Erythroblast (primary cell): ENCODE results near the gene EXOC3.
"Not testable (repeated sequence)": the region's sequence is repeated elsewhere in the genome, so short reads cannot be mapped to it uniquely, and the experiment has no call there.

Experiments used
- DNase-seq, 2 experiments: peaks; one replicate each; lab custom pipeline; 2025; lab: John Stamatoyannopoulos, UW
- GATA1 ChIP-seq: IDR thresholded peaks from 2 replicates; pipeline ENCODE4 v1.6.1; 2011; ENCODE audit warnings: low read depth, mild to moderate bottlenecking, control low read depth, low read length, moderate library complexity
- POLR2A ChIP-seq: IDR thresholded peaks from 2 replicates; pipeline ENCODE4 v1.6.1; 2011; ENCODE audit warnings: mild to moderate bottlenecking, low read length

EXOC3 gene

GRCh38 chr5:485113-485945 lies 42.4 kb downstream of the EXOC3 start:
- no peak for DNase-seq
- no peak for TF ChIP-seq GATA1
- TF ChIP-seq POLR2A, result no peak

GRCh38 chr5:485946-486491 lies 43.0 kb downstream of the EXOC3 start:
- no peak for DNase-seq
- TF ChIP-seq GATA1 (no peak), POLR2A (no peak)

GRCh38 chr5:486597-486996 lies 43.6 kb downstream of the EXOC3 start:
- not testable (repeated sequence) for DNase-seq

- no peak for TF ChIP-seq GATA1
- no peak for TF ChIP-seq POLR2A
- no peak for DNase-seq
Observed at GRCh38 chr5:488241-488640, 45.3 kb downstream of the EXOC3 start.

- no peak for TF ChIP-seq POLR2A
- no peak for TF ChIP-seq GATA1
- no peak for DNase-seq
Observed at GRCh38 chr5:488744-489688, 46.0 kb downstream of the EXOC3 start.

- no peak for DNase-seq
- TF ChIP-seq GATA1 (no peak), POLR2A (no peak)
Observed at GRCh38 chr5:489689-490080, 46.7 kb downstream of the EXOC3 start.

GRCh38 chr5:490116-491106 lies 47.4 kb downstream of the EXOC3 start:
- no peak for DNase-seq
- TF ChIP-seq GATA1, result no peak
- TF ChIP-seq POLR2A, result no peak

GRCh38 chr5:491119-491855 lies 48.3 kb downstream of the EXOC3 start:
- TF ChIP-seq POLR2A (no peak), GATA1 (no peak)
- no peak for DNase-seq

- TF ChIP-seq POLR2A, result no peak
- TF ChIP-seq GATA1, result no peak
Observed at GRCh38 chr5:491856-492155, 48.8 kb downstream of the EXOC3 start.

GRCh38 chr5:492314-492893 lies 49.4 kb downstream of the EXOC3 start:
- no peak for DNase-seq
- TF ChIP-seq GATA1 (no peak), POLR2A (no peak)

More at GRCh38 chr5:491856-492155, 48.8 kb downstream of the EXOC3 start:
- DNase-seq, result no peak

GRCh38 chr5:493119-493701 lies 50.2 kb downstream of the EXOC3 start:
- no peak for TF ChIP-seq GATA1
- TF ChIP-seq POLR2A, result no peak
- no peak for DNase-seq

- DNase-seq, result no peak
- no peak for TF ChIP-seq GATA1
- no peak for TF ChIP-seq POLR2A
Observed at GRCh38 chr5:493758-494157, 50.8 kb downstream of the EXOC3 start.
